PC-3 (cell line): Measurements from ENCODE around the gene UBASH3A. TPM values are rescaled to one million over a fixed set of nuclear protein-coding genes. Genes with fewer than 3 reads are reported as not detected.

Experiments
- ATAC-seq: fragments of 200-7000 bp; cut with Tn5 transposase; 2 replicates; pipeline ENCODE4 v1.9.1; 2020; ENCODE audit warnings: mild to moderate bottlenecking, moderate library complexity
- BruUV-seq: library from RNA; stranded (reverse); fragments of 400-500 nt; replicated peaks from 2 replicates; lab custom pipeline; 2021; lab: Mats Ljungman, UMichigan
- CTCF ChIA-PET: fragments of 300-600 bp; sonication (Branson Sonifier 250); formaldehyde crosslinking; loops from one replicate; lab custom pipeline; 2022; ENCODE audit warnings: antibody characterized with exemption; lab: Charles Lee
- POLR2A ChIA-PET: fragments of 300-600 bp; sonication (Branson Sonifier 250); formaldehyde crosslinking; loops from one replicate; lab custom pipeline; 2022; ENCODE audit warnings: antibody characterized with exemption; ENCODE audit not compliant: unreplicated experiment; lab: Charles Lee
- DNase-seq: peaks from one replicate; pipeline ENCODE4 v3.0.0-alpha.2; 2015
- H2AFZ ChIP-seq: fragments of 300-600 bp; sonication (generic); 2 replicates; pipeline ENCODE4 v1.6.0; 2016; ENCODE audit warnings: antibody characterized with exemption, low read length
- H3F3A ChIP-seq: fragments of 300-600 bp; sonication (generic); one replicate; pipeline ENCODE4 v1.6.0; 2017; ENCODE audit warnings: antibody characterized with exemption, low read length, control low read depth, mild to moderate bottlenecking; ENCODE audit not compliant: unreplicated experiment
- H3K27ac ChIP-seq: fragments of 300-600 bp; sonication (generic); 2 replicates; pipeline ENCODE4 v1.5.1; 2016; ENCODE audit warnings: mild to moderate bottlenecking, low read length
- H3K27me3 ChIP-seq: fragments of 300-600 bp; sonication (generic); 2 replicates; pipeline ENCODE4 v1.6.1; 2016; ENCODE audit warnings: low read length, mixed read lengths
- H3K36me3 ChIP-seq: fragments of 300-600 bp; sonication (generic); 2 replicates; pipeline ENCODE4 v1.6.1; 2016; ENCODE audit warnings: low read depth, mixed run types, low read length, mixed read lengths
- H3K4me1 ChIP-seq: fragments of 300-600 bp; sonication (generic); 2 replicates; pipeline ENCODE4 v1.5.1; 2016; ENCODE audit warnings: low read length; ENCODE audit not compliant: insufficient read depth
- H3K4me2 ChIP-seq: fragments of 300-600 bp; sonication (generic); 2 replicates; pipeline ENCODE4 v1.6.0; 2016; ENCODE audit warnings: low read length
- H3K4me3 ChIP-seq: fragments of 300-600 bp; sonication (generic); 2 replicates; pipeline ENCODE4 v1.5.1; 2016; ENCODE audit warnings: mild to moderate bottlenecking, low read length, mixed read lengths
- H3K79me2 ChIP-seq: fragments of 300-600 bp; sonication (generic); 2 replicates; pipeline ENCODE4 v1.6.1; 2017; ENCODE audit warnings: low read length, mixed read lengths
- H3K9ac ChIP-seq: fragments of 300-600 bp; sonication (generic); 2 replicates; pipeline ENCODE4 v1.6.0; 2016; ENCODE audit warnings: mild to moderate bottlenecking, low read length
- H3K9me2 ChIP-seq: fragments of 300-600 bp; sonication (generic); replicated peaks from 2 replicates; pipeline ENCODE4 v1.6.1; 2016; ENCODE audit warnings: mixed run types, low read length, mixed read lengths
- H3K9me3 ChIP-seq: fragments of 300-600 bp; sonication (generic); 2 replicates; pipeline ENCODE4 v1.6.1; 2016; ENCODE audit warnings: low read length, mixed read lengths
- H4K20me1 ChIP-seq: fragments of 300-600 bp; sonication (generic); 2 replicates; pipeline ENCODE4 v1.6.1; 2016; ENCODE audit warnings: low read length, mixed read lengths
- CTCF ChIP-seq: fragments of 300-600 bp; sonication (generic); conservative IDR thresholded peaks from 2 replicates; pipeline ENCODE4 v1.5.1; 2017; ENCODE audit warnings: antibody characterized with exemption, low read depth, mild to moderate bottlenecking, low read length
- EZH2 ChIP-seq: fragments of 300-600 bp; sonication (generic); IDR thresholded peaks from one replicate; pipeline ENCODE4 v1.6.1; 2017; ENCODE audit warnings: antibody characterized with exemption, mild to moderate bottlenecking, low read length; ENCODE audit not compliant: unreplicated experiment
- EZH2phosphoT487 ChIP-seq: fragments of 300-600 bp; sonication (generic); IDR thresholded peaks from 2 replicates; pipeline ENCODE4 v1.6.1; 2018; ENCODE audit warnings: mild to moderate bottlenecking, antibody characterized with exemption, low read length, borderline replicate concordance
- intact Hi-C: fragments of 100-400 bp; cut with micrococcal nuclease; formaldehyde crosslinking; loops from 2 replicates; pipeline ENCODE4 v1.9.0; 2023
- total RNA-seq: library from RNA; depleted of rRNA; stranded (reverse); fragments of >200 nt; gene quantifications from 2 replicates; pipeline ENCODE4 v1.2.3, GENCODE V29; 2014

UBASH3A gene
- total RNA-seq, 1 experiment from 2014 or later, result 1.0 TPM

- H3K79me2 ChIP-seq, result no peaks in the 10 kb centered on the region
- peaks cover 10% of the 10 kb centered on the region for H3K4me1 ChIP-seq
- H2AFZ ChIP-seq, result peak overlapping the region; percentile 77
- ChIA-PET POLR2A (interaction anchor here (0.5 kb wide), 1 partner anchor 27 kb away, joined by 8 read pairs; no protein-coding TSS in a partner anchor), CTCF (no interaction called here)
- DNase-seq, result peak; percentile 16
- BruUV-seq, result TSS peak; percentile 81
- TF ChIP-seq EZH2phosphoT487 (no peak), EZH2 (no peak), CTCF (no peak)
- H3K9ac ChIP-seq, result peak overlapping the region; percentile 44
- H3K9me3 ChIP-seq, result no peaks in the 10 kb centered on the region
- H3K36me3 ChIP-seq, result no peaks in the 10 kb centered on the region
- no peaks in the 10 kb centered on the region for H3K27me3 ChIP-seq
- no peaks in the 10 kb centered on the region for H3K9me2 ChIP-seq
- no peaks in the 10 kb centered on the region for H4K20me1 ChIP-seq
- peak overlapping the region; percentile 95 for H3K4me2 ChIP-seq
- intact Hi-C loops, result loop anchor here (1.0 to 2.0 kb wide), 3 partner anchors 19 to 29 kb away; no protein-coding TSS in a partner anchor
- H3K4me3 ChIP-seq, result peak overlapping the region; percentile 66
- no peaks in the 10 kb centered on the region for H3F3A ChIP-seq
- ATAC-seq, result peak; percentile 16
- H3K27ac ChIP-seq, result 0 out of 2 replicates have a peak overlapping the region, but pooled peaks have one; percentile 12
Measured at GRCh38 chr21:42495765-42496119, 92.0 kb downstream of the UBASH3A start.

GRCh38 chr21:42496120-42496838 lies 92.6 kb downstream of the UBASH3A start, which contains the start of gene RSPH1:
RSPH1 (minus strand) TSS chr21:42496224; CDS start chr21:42496186, 38 bp downstream.
- no peaks in the 10 kb centered on the region for H3K79me2 ChIP-seq
- no peak for TF ChIP-seq EZH2
- TF ChIP-seq CTCF, result 0 out of 2 replicates have a peak, but pooled peaks have one; percentile 24
- no peaks in the 10 kb centered on the region for H3K36me3 ChIP-seq
- no peaks in the 10 kb centered on the region for H3K9me3 ChIP-seq
- no peaks in the 10 kb centered on the region for H3F3A ChIP-seq
- CTCF ChIA-PET, result no interaction called here
- peak within 1 kb of the TSS; percentile 66 for H3K4me3 ChIP-seq
- H3K27ac ChIP-seq, result 0 out of 2 replicates have a peak within 1 kb of the TSS, but pooled peaks have one; percentile 12
- H3K9ac ChIP-seq, result peak within 1 kb of the TSS; percentile 63
- H4K20me1 ChIP-seq, result no peaks in the 10 kb centered on the region
- ATAC-seq (peak; percentile 98), DNase-seq (peak; percentile 99)
- H2AFZ ChIP-seq, result peak within 1 kb of the TSS; percentile 88
- POLR2A ChIA-PET, result interaction anchor here (0.5 to 0.7 kb wide), 2 partner anchors 21 to 28 kb away, joined by 4 to 8 read pairs; no protein-coding TSS in a partner anchor
- H3K4me1 ChIP-seq, result peaks cover 13% of the 10 kb centered on the region
- intact Hi-C loops, result loop anchor here (1.0 to 2.0 kb wide), 3 partner anchors 19 to 28 kb away; no protein-coding TSS in a partner anchor
- no peaks in the 10 kb centered on the region for H3K9me2 ChIP-seq
- BruUV-seq, result no TSS peak
- H3K27me3 ChIP-seq, result no peaks in the 10 kb centered on the region
- peak within 1 kb of the TSS; percentile 95 for H3K4me2 ChIP-seq

GRCh38 chr21:42496839-42497202 lies 93.1 kb downstream of the UBASH3A start:
- Histone ChIP-seq H3K9ac (peak overlapping the region; percentile 63), H3K4me3 (peak overlapping the region; percentile 66), H4K20me1 (no peaks in the 10 kb centered on the region), H3K9me2 (no peaks in the 10 kb centered on the region), H3K4me1 (peaks cover 13% of the 10 kb centered on the region), H3K27me3 (no peaks in the 10 kb centered on the region), H3K27ac (no peak overlapping the region), H2AFZ (peak overlapping the region; percentile 88), H3K79me2 (no peaks in the 10 kb centered on the region), H3F3A (no peaks in the 10 kb centered on the region), H3K36me3 (no peaks in the 10 kb centered on the region), H3K4me2 (peak overlapping the region; percentile 95), H3K9me3 (no peaks in the 10 kb centered on the region)
- ATAC-seq (no peak; the same call in 1 of the 2 replicates), DNase-seq (no peak)
- BruUV-seq, result TSS peak; percentile 92
- ChIA-PET CTCF (no interaction called here), POLR2A (interaction anchor here (0.7 kb wide), 1 partner anchor 22 kb away, joined by 4 read pairs; no protein-coding TSS in a partner anchor)
- intact Hi-C loops, result loop anchor here (1.0 to 2.0 kb wide), 3 partner anchors 18 to 29 kb away; no protein-coding TSS in a partner anchor
- no peak for TF ChIP-seq EZH2
- TF ChIP-seq CTCF, result no peak
- TF ChIP-seq EZH2phosphoT487, result no peak
